Measurements from ENCODE around the gene TTC17. TPM values are rescaled to one million over a fixed set of nuclear protein-coding genes. Genes with fewer than 3 reads are reported as not detected.

TTC17 gene
- total RNA-seq, 1 donor from 2014 or later, result 105 TPM

DNA sequence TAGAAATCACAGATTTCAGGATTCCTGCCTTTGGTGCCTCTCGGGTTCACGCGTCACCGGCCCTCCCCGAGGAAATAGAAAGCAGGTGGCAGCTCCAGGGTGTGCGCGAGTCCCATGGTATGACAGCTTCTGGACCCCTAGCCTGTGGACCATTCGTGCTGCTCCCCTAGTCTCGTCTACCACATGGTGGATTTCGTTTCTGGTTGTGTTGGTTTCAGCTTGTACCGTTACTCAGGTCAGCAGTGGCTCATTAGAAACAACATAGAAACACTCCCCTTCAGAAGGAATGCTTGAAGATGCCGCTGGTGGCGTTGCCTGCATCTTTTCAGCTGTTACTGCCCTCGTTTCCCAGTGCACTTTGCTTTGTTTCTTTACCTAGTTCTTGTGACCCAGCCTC is 700 bp downstream of the TTC17 start:
- intact Hi-C loops (cut with DNase I), result no loop called here
- Histone ChIP-seq H3K36me3 (no peaks in the 10 kb centered on the region), H3K27me3 (ENCODE audit: low read depth) (no peaks in the 10 kb centered on the region), H3K4me3 (peak overlapping the region; percentile 82), H3K27ac (peak overlapping the region; percentile 94), H3K4me1 (peaks cover 23% of the 10 kb centered on the region), H3K9me3 (no peaks in the 10 kb centered on the region)
- TF ChIP-seq, protein P1, sequence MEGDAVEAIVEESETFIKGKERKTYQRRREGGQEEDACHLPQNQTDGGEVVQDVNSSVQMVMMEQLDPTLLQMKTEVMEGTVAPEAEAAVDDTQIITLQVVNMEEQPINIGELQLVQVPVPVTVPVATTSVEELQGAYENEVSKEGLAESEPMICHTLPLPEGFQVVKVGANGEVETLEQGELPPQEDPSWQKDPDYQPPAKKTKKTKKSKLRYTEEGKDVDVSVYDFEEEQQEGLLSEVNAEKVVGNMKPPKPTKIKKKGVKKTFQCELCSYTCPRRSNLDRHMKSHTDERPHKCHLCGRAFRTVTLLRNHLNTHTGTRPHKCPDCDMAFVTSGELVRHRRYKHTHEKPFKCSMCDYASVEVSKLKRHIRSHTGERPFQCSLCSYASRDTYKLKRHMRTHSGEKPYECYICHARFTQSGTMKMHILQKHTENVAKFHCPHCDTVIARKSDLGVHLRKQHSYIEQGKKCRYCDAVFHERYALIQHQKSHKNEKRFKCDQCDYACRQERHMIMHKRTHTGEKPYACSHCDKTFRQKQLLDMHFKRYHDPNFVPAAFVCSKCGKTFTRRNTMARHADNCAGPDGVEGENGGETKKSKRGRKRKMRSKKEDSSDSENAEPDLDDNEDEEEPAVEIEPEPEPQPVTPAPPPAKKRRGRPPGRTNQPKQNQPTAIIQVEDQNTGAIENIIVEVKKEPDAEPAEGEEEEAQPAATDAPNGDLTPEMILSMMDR (IDR thresholded peaks at IDR 0.05), result no peak
- DNase-seq (no peak), ATAC-seq (peak; percentile 52 to 57)

DNA sequence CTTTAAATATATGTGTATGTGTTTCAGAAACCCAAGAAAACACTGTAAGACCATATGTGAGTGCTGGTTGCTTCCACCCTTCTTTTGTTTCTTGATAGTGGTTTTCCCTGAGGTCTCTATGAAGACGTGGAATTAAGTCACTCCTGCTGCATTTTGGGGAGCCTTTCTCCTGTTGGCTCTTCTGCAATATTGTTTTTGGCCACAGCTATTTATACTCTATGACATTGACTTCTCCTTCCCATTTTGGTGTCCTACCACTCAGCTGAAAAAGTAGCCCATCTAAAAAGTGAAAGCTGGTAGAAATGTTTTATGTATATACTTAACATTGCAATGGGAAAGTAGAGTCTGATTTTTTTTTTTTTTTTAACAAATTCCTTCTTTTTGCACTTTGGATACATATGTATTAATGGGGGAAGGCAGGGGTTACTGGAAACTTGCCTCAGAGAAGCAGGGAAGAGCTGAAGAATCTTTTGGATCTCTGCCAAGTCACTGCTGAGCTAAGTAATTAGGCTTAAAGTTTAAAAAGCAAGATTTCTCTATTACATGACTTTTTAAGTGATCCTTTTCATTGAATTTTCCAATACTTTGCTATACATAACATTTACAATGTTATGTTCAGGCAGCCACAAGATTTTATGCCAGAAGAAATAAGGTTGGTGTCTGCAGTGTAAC is 1.8 kb downstream of the TTC17 start:
- Histone ChIP-seq H3K36me3 (peaks cover 7% of the 10 kb centered on the region), H3K4me3 (peak overlapping the region; percentile 82), H3K27ac (no peak overlapping the region), H3K9me3 (no peaks in the 10 kb centered on the region), H3K27me3 (ENCODE audit: low read depth) (no peaks in the 10 kb centered on the region), H3K4me1 (peaks cover 23% of the 10 kb centered on the region)
- TF ChIP-seq, protein P1 (IDR thresholded peaks at IDR 0.05), result no peak
- ATAC-seq (no peak), DNase-seq (no peak)
- intact Hi-C loops (cut with DNase I), result no loop called here

DNA sequence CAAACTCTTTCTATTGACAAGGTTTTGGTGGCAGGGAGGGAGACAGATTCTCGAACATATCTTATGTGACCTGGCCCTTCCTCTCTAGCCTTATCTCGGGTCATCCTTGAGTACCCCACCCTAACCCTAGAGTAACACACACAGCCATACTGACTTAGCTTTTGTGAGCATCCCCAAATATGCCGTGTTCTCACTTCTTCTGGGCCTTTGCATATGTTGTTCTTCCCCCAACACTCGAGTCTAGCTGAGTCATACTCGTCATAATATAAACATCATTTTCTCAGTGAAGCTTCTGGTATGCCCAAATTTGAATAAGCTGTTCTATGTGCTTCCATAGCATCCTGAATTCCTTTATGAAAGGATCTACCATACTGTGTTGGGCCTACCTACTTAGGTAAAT is 8.0 kb downstream of the TTC17 start:
- TF ChIP-seq, protein P1 (IDR thresholded peaks at IDR 0.05), result no peak
- H3K9me3 ChIP-seq, result no peaks in the 10 kb centered on the region
- peaks cover 28% of the 10 kb centered on the region for H3K36me3 ChIP-seq
- ATAC-seq (no peak), DNase-seq (no peak)
- H3K4me1 ChIP-seq, result peaks cover 20% of the 10 kb centered on the region
- H3K27ac ChIP-seq, result peak overlapping the region; percentile 37
- no peak overlapping the region for H3K4me3 ChIP-seq
- intact Hi-C loops (cut with DNase I), result no loop called here
- H3K27me3 ChIP-seq (ENCODE audit: low read depth), result no peaks in the 10 kb centered on the region

DNA sequence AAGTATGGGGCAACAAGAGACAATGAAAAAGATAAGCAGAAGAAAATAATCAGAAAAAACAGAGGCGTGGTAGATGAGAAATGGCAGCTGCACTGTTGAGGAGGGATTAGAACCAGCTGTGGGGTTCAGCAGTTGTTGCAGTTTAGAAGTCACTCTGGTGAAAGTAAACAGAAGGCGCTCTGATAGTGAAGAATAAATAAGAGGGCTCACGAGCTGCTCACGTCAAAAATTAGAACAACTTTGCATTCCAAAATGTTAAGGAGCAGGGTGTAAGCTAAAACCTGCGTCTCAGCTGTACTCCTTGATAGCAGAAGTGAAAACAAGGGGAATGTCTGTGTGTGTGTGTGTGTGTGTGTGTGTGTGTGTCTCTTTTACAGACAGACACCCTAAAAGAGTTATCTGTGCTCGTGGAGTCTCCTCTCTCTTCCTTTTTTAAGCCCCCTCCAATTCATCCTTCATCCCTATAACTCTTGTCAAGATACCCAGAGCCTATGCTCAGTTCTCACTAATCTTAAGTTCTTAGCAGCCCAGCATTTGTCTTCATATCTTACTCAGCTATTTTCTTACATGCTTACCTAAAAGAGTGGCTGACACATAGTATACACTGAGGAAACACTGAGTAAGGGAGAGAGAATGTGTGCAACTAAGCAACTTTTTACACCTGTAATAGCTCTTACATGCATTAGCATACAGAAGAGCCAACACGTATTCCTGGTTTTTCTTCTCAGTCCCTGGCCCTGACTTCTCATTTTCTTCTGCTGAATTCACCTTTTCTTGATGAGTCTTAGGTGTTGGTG is 8.9 kb downstream of the TTC17 start:
- peaks cover 20% of the 10 kb centered on the region for H3K4me1 ChIP-seq
- DNase-seq, result no peak
- H3K27ac ChIP-seq, result peak overlapping the region; percentile 37

DNA sequence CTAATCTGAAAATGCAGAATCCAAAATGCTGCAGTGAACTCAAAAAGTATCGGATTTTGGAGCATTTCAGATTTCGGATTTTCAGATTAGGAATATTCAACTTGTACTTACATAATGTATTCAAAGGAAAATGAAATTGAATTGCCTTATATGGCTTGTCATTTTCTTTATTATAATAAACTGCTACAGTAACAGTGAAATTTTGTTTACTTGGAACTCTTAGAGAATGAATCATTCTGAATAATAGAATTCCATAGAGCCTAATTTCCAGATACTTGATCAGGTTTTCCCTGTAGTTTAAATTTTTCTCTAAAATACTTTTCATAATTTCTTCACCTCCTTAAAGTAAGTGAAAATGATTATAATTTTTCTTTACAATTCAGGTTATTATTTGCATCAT is 17.3 kb downstream of the TTC17 start:
- Histone ChIP-seq H3K9me3 (no peaks in the 10 kb centered on the region), H3K4me3 (no peak overlapping the region), H3K27ac (no peak overlapping the region), H3K4me1 (no peaks in the 10 kb centered on the region), H3K27me3 (ENCODE audit: low read depth) (no peaks in the 10 kb centered on the region), H3K36me3 (peaks cover 24% of the 10 kb centered on the region)
- TF ChIP-seq, protein P1 (IDR thresholded peaks at IDR 0.05), result no peak
- intact Hi-C loops (cut with DNase I), result no loop called here
- ATAC-seq (no peak), DNase-seq (no peak)

More for the DNA sequence above, 8.9 kb downstream of the TTC17 start:
- intact Hi-C loops (cut with DNase I), result no loop called here
- Histone ChIP-seq H3K9me3 (no peaks in the 10 kb centered on the region), H3K27me3 (ENCODE audit: low read depth) (no peaks in the 10 kb centered on the region), H3K36me3 (peaks cover 37% of the 10 kb centered on the region), H3K4me3 (no peak overlapping the region)
- peak; percentile 73 to 89 for ATAC-seq
- TF ChIP-seq, protein P1 (IDR thresholded peaks at IDR 0.05), result no peak
